Osteocyte (in vitro differentiated cells): Measurements from ENCODE around the gene APRT. TPM values are rescaled to one million over a fixed set of nuclear protein-coding genes. Genes with fewer than 3 reads are reported as not detected.

Experiments
- DNase-seq: peaks from one replicate; pipeline ENCODE4 v3.0.0; 2021; ENCODE audit warnings: mixed read lengths; ENCODE audit not compliant: unreplicated experiment; ENCODE audit errors: extremely low spot score
- H3K27ac Mint-ChIP-seq: one replicate; pipeline ENCODE4 v1.8.0; 2021; ENCODE audit warnings: mild to moderate bottlenecking, mixed read lengths; ENCODE audit not compliant: unreplicated experiment
- H3K27me3 Mint-ChIP-seq: one replicate; pipeline ENCODE4 v1.8.0; 2021; ENCODE audit warnings: mixed read lengths; ENCODE audit not compliant: unreplicated experiment
- H3K36me3 Mint-ChIP-seq: one replicate; pipeline ENCODE4 v1.8.0; 2021; ENCODE audit warnings: mixed read lengths; ENCODE audit not compliant: unreplicated experiment
- H3K4me1 Mint-ChIP-seq: one replicate; pipeline ENCODE4 v1.8.0; 2021; ENCODE audit warnings: mixed read lengths; ENCODE audit not compliant: unreplicated experiment
- H3K4me3 Mint-ChIP-seq: one replicate; pipeline ENCODE4 v1.8.0; 2021; ENCODE audit warnings: mild to moderate bottlenecking, moderate library complexity, mixed read lengths; ENCODE audit not compliant: unreplicated experiment
- H3K9me3 Mint-ChIP-seq: one replicate; pipeline ENCODE4 v1.8.0; 2021; ENCODE audit warnings: mixed read lengths; ENCODE audit not compliant: unreplicated experiment
- total RNA-seq: library from RNA; stranded (reverse); gene quantifications from 2 replicates; pipeline ENCODE4 v1.2.1, GENCODE V29; 2021
- TF ChIP-seq, protein P1 (sequence below): fragments of 200-600 bp; sonication (generic); IDR thresholded peaks from 2 replicates; pipeline ENCODE4 v1.5.0; 2021; ENCODE audit warnings: antibody characterized with exemption, mild to moderate bottlenecking, moderate library complexity

The APRT gene
- total RNA-seq, 1 donor from 2014 or later: 77.1 TPM

DNA sequence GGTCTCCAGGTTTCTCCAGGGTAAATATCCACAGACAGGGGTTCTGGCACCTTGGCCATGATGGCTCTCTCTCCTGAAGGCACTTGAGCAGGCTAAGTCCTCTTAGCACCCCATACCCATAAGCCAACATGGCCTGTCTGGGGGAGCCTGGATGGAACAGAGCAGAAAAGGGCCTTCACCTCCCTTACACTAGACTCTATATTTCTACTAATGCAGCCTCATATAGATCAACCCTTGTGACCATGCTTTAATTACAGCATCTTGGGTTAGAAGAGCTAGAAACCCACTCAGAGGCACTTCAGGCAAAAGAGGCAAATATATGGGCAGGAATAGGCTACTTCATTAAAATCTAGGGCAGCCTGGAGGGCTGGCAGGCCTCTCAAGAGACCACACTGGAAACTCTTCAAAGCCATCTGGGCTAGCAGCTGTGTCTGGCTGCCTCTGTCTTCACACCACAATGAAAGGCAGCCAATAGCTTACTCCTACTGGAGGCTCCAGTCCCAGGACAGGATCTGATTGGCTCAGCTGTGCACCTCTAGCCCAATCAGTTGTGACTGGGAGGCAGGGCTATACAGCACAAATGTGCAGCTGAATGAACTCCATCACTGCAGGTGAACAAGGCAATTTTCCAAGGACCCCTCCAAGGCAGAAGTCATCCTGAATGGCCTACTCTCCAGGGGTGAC, 12.8 kb downstream of the APRT start:
- Mint-ChIP-seq H3K4me3 (no peak overlapping the region), H3K27ac (no peak overlapping the region), H3K4me1 (peaks cover 2% of the 10 kb centered on the region), H3K27me3 (no peaks in the 10 kb centered on the region), H3K9me3 (no peaks in the 10 kb centered on the region), H3K36me3 (no peaks in the 10 kb centered on the region)
- DNase-seq: no peak
- TF ChIP-seq, protein P1, sequence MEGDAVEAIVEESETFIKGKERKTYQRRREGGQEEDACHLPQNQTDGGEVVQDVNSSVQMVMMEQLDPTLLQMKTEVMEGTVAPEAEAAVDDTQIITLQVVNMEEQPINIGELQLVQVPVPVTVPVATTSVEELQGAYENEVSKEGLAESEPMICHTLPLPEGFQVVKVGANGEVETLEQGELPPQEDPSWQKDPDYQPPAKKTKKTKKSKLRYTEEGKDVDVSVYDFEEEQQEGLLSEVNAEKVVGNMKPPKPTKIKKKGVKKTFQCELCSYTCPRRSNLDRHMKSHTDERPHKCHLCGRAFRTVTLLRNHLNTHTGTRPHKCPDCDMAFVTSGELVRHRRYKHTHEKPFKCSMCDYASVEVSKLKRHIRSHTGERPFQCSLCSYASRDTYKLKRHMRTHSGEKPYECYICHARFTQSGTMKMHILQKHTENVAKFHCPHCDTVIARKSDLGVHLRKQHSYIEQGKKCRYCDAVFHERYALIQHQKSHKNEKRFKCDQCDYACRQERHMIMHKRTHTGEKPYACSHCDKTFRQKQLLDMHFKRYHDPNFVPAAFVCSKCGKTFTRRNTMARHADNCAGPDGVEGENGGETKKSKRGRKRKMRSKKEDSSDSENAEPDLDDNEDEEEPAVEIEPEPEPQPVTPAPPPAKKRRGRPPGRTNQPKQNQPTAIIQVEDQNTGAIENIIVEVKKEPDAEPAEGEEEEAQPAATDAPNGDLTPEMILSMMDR: no peak

DNA sequence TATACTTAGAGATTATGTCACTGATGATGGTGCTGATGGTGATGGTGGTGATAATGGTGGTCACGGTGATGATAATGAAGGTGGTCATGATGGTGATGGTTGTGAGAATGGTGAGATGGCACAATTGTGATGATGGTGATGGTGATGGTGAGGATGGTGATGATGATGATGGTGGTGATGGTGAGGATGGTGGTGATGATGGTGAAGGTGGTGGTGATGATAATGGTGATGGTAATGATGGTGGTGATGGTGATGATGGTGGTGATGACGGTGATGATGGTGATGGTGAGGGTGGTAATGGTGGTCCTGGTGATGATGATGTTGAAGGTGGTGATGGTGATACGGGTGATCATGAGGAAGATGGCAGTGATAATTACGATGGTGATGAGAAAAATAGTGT, 13.7 kb downstream of the APRT start:
- DNase-seq: no peak
- Mint-ChIP-seq H3K4me1 (peaks cover 3% of the 10 kb centered on the region), H3K9me3 (no peaks in the 10 kb centered on the region), H3K4me3 (no peak overlapping the region), H3K36me3 (no peaks in the 10 kb centered on the region), H3K27me3 (no peaks in the 10 kb centered on the region), H3K27ac (no peak overlapping the region)
- TF ChIP-seq, protein P1: no peak

DNA sequence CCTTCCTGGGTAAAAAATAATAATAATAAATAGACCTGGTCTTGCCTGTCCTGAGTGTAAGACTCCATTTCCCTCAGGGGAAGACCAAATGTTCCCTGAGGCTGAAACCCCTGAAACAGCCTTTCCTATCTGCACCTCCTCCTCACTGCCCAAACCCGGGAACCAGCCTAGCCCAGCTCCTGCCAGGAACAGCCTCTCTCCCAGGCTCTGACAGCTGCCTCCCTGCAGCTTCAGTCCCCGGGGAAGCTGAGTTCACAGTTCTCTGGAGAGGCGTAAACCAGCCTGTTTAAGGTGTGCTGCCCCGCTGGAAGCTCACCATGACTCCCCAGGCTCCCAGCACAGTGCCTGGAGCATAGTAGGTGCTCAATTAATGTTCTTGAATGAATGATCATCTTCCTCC, 15.4 kb downstream of the APRT start:
- no peaks in the 10 kb centered on the region for H3K36me3 Mint-ChIP-seq
- no peak overlapping the region for H3K27ac Mint-ChIP-seq
- no peaks in the 10 kb centered on the region for H3K9me3 Mint-ChIP-seq
- H3K4me3 Mint-ChIP-seq: no peak overlapping the region
- TF ChIP-seq, protein P1: no peak
- no peak for DNase-seq
- H3K27me3 Mint-ChIP-seq: no peaks in the 10 kb centered on the region
- peaks cover 15% of the 10 kb centered on the region for H3K4me1 Mint-ChIP-seq

DNA sequence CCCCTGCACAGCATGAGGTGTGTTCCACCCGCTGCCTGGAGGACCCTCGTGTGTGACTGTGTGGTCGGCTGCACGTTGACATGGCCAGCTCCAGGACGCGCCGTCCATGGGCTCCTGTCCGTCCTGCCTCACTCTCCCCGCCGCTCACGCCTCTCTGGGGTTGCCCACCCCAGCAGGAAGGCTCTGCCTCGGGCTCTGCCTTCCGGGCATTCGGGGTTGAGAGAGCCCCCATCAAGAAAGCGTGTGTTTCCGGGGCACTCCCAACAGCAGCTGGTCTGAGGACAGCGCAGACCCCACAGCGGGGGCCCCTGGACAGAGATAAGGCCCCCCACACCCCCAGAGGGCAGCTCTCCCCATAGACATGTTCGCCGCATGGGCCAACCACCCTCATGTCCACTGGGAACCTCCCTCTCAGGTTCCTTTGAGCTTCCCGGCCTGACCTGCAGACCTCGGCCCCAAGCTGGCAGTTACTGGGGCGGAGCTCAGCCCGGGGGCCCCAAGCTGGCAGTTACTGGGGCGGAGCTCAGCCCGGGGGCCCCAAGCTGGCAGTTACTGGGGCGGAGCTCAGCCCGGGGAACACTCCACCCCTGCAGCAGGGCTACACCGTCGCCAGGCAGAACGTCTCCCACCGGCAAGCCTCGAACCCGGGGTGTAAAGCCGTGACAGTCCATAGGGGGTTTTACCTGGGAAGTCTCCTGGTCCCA, 18.3 kb downstream of the APRT start:
- no peak for DNase-seq
- H3K4me1 Mint-ChIP-seq: peaks cover 18% of the 10 kb centered on the region
- H3K9me3 Mint-ChIP-seq: no peaks in the 10 kb centered on the region
- TF ChIP-seq, protein P1: no peak
- H3K4me3 Mint-ChIP-seq: no peak overlapping the region
- H3K27me3 Mint-ChIP-seq: no peaks in the 10 kb centered on the region
- no peak overlapping the region for H3K27ac Mint-ChIP-seq
- H3K36me3 Mint-ChIP-seq: no peaks in the 10 kb centered on the region

DNA sequence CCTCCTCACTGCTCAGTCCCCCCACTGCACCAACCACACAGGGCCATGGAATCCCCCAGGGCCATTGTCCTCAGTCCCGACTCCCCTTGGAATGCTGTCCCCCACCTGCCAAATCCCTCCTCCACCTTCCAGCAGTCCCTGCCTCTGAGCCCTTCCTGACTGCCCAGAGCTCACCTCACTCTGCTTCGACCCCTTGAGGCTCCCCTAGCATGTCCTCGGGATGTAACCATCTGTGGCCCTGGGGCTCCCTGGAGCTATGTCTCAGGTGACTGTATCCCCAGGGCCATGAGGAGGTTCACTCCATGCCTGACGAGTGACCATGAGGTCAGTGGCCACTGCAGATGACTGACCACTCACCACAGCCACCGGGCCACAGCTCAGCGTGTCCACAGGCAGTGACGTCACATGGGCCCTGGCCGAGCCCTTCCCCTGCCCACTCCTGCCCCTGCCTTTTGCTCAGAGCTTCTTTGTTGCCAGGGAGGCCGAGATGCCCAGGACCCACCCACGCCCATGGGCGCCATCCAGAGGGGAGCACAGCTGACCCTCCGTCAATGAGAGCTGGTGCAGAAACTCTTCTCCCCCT, 19.0 kb downstream of the APRT start:
- Mint-ChIP-seq H3K4me3 (no peak overlapping the region), H3K27me3 (no peaks in the 10 kb centered on the region), H3K4me1 (peaks cover 18% of the 10 kb centered on the region), H3K9me3 (no peaks in the 10 kb centered on the region), H3K36me3 (no peaks in the 10 kb centered on the region), H3K27ac (no peak overlapping the region)
- TF ChIP-seq, protein P1: no peak
- DNase-seq: no peak
